ENCODE measurements around the gene ABL2. TPM values are rescaled to one million over a fixed set of nuclear protein-coding genes. Genes with fewer than 3 reads are reported as not detected.
"Not testable (repeated sequence)": the region's sequence is repeated elsewhere in the genome, so short reads cannot be mapped to it uniquely, and the experiment has no call there.

ABL2 gene
- total RNA-seq = 15.0 TPM

- Histone ChIP-seq H3K27me3 (no peaks in the 10 kb centered on the region), H3K9me3 (no peaks in the 10 kb centered on the region), H3K4me3 (peak within 1 kb of the TSS; percentile 90 to 99), H3K27ac (peak within 1 kb of the TSS; percentile 91), H3K4me1 (peaks cover 23% of the 10 kb centered on the region), H3K36me3 (no peaks in the 10 kb centered on the region)
- no peak for DNase-seq (ENCODE audit: extremely low spot score in 2 of 2)
- intact Hi-C loops (cut with DNase I) = no loop called here
- TF ChIP-seq POLR2A (IDR thresholded peaks at IDR 0.05) (no peak), POLR2AphosphoS5 (IDR thresholded peaks at IDR 0.05; ENCODE audit: insufficient read depth in 1 of 2, low read depth in 1 of 2) (no peak), CTCF (IDR thresholded peaks at IDR 0.05) (no peak)
These were observed at the start of gene ABL2 for GRCh38 chr1:179229214-179230140. Gene ABL2 (minus strand): TSS chr1:179229677. CDS start chr1:179229397, 280 bp downstream.

GRCh38 chr1:179278920-179279319 lies 49.4 kb upstream of the ABL2 start:
- DNase-seq (ENCODE audit: extremely low spot score in 2 of 2) = no peak
- H3K27ac ChIP-seq = no peak overlapping the region
- H3K27me3 ChIP-seq = no peaks in the 10 kb centered on the region
- H3K4me1 ChIP-seq = no peaks in the 10 kb centered on the region
- intact Hi-C loops (cut with DNase I) = no loop called here
- TF ChIP-seq POLR2AphosphoS5 (IDR thresholded peaks at IDR 0.05; ENCODE audit: insufficient read depth in 1 of 2, low read depth in 1 of 2) (no peak), CTCF (IDR thresholded peaks at IDR 0.05) (no peak), POLR2A (IDR thresholded peaks at IDR 0.05) (no peak)
- no peaks in the 10 kb centered on the region for H3K9me3 ChIP-seq
- no peak overlapping the region for H3K4me3 ChIP-seq
- no peaks in the 10 kb centered on the region for H3K36me3 ChIP-seq

- H3K4me1 ChIP-seq; H3K4me3 ChIP-seq; H3K27ac ChIP-seq; DNase-seq (ENCODE audit: extremely low spot score in 2 of 2); H3K36me3 ChIP-seq; H3K27me3 ChIP-seq; H3K9me3 ChIP-seq; intact Hi-C loops (cut with DNase I): not testable (repeated sequence)
These were observed 44.9 kb upstream of the ABL2 start for GRCh38 chr1:179274424-179274823.

GRCh38 chr1:179269071-179269470 lies 39.6 kb upstream of the ABL2 start:
- Histone ChIP-seq H3K36me3 (no peaks in the 10 kb centered on the region), H3K27me3 (no peaks in the 10 kb centered on the region), H3K9me3 (no peaks in the 10 kb centered on the region), H3K4me3 (no peak overlapping the region), H3K27ac (no peak overlapping the region), H3K4me1 (no peaks in the 10 kb centered on the region)
- no peak for TF ChIP-seq POLR2AphosphoS5 (IDR thresholded peaks at IDR 0.05; ENCODE audit: insufficient read depth in 1 of 2, low read depth in 1 of 2)
- TF ChIP-seq CTCF (IDR thresholded peaks at IDR 0.05) = no peak
- no peak for TF ChIP-seq POLR2A (IDR thresholded peaks at IDR 0.05)
- intact Hi-C loops (cut with DNase I) = no loop called here
- no peak for DNase-seq (ENCODE audit: extremely low spot score in 2 of 2)

- intact Hi-C loops (cut with DNase I) = no loop called here
- H3K4me3 ChIP-seq = no peak overlapping the region
- no peak for TF ChIP-seq POLR2A (IDR thresholded peaks at IDR 0.05)
- no peak for TF ChIP-seq CTCF (IDR thresholded peaks at IDR 0.05)
- no peak for TF ChIP-seq POLR2AphosphoS5 (IDR thresholded peaks at IDR 0.05; ENCODE audit: insufficient read depth in 1 of 2, low read depth in 1 of 2)
- H3K36me3 ChIP-seq = no peaks in the 10 kb centered on the region
- no peak for DNase-seq (ENCODE audit: extremely low spot score in 2 of 2)
- H3K4me1 ChIP-seq = no peaks in the 10 kb centered on the region
- H3K27ac ChIP-seq = no peak overlapping the region
- H3K9me3 ChIP-seq = no peaks in the 10 kb centered on the region
- H3K27me3 ChIP-seq = no peaks in the 10 kb centered on the region
These were observed 35.0 kb upstream of the ABL2 start for GRCh38 chr1:179264507-179264906.

Data from vagina (tissue), 2 donors.